GM03348 (cell line): Measurements from ENCODE around the gene BMPR2.
"Not testable (repeated sequence)": the region's sequence is repeated elsewhere in the genome, so short reads cannot be mapped to it uniquely, and the experiment has no call there.

ENCODE experiments used
- DNase-seq: peaks from one replicate; pipeline ENCODE4 v3.0.0; 2012; ENCODE audit warnings: low spot score

Gene BMPR2

DNA sequence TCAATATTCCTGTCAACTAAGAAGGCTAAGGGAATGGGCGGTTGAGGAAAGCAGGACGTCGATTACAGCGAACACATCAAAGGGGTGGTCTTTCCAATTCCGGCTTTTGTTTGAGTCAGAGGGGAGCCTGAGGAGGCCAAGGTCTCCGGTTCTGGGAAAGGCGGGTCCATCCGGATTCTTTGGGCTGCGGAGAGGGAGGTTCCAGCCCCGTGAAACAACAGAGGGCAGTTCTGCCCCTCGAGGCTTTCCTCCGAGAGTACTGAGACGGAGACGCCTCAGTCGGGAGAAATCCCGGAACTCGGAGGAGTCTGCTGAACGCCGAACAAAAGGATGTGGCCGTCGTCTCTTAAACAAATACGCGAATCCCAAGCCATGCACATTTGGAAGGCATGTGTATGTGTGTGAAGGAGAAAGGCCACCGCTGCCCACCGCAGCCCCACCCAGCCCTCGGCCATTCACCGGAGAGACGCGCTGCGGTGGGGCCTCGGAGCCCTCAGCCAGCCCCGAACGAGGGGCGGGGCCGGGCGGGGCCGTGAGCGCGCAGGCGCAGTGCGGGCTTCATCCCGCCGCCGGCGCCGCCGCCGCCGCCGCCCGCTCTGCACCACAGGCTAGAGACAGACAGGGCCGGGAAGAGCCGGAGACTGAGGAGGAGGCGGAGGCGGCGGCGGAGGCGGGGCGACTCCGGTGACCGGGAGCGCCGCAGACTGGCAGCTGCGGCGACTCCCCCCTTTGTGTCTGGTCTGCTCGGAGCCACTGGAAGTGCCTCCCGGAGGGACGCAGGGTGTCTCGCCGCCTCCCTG lies at the start of gene BMPR2:
BMPR2 (plus strand) TSS at position 719 of the 800 bp plus-strand sequence. CDS start 1,148 bp downstream, outside the sequence.
- peak; percentile 96 for DNase-seq

DNA sequence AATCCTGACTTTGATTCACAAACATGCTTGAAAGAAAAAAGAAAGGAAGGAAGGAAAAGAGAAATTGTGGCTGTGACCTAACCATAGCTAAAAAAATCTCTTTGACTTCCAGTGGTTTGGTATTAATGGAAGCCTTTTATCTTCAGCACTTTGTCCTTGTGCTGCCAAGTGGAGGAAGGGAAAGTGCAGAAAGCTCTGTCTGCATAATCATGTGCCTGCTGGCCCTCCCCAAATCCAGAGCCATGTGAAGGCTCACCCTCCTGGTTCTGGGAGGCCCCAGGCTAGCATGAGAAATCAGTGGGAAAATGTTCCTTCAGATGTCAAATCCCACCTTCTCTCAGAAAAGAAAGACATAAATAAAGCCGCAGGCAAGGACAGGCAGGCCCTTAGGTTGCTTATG lies 48.3 kb upstream of the BMPR2 start:
- DNase-seq = no peak

- DNase-seq = no peak
These were observed 40.2 kb upstream of the BMPR2 start for GRCh38 chr2:202335791-202336467.

GRCh38 chr2:202337151-202337550 lies 39.0 kb upstream of the BMPR2 start:
- no peak for DNase-seq

- DNase-seq = no peak
These were observed 38.3 kb upstream of the BMPR2 start for GRCh38 chr2:202337706-202338346.

DNA sequence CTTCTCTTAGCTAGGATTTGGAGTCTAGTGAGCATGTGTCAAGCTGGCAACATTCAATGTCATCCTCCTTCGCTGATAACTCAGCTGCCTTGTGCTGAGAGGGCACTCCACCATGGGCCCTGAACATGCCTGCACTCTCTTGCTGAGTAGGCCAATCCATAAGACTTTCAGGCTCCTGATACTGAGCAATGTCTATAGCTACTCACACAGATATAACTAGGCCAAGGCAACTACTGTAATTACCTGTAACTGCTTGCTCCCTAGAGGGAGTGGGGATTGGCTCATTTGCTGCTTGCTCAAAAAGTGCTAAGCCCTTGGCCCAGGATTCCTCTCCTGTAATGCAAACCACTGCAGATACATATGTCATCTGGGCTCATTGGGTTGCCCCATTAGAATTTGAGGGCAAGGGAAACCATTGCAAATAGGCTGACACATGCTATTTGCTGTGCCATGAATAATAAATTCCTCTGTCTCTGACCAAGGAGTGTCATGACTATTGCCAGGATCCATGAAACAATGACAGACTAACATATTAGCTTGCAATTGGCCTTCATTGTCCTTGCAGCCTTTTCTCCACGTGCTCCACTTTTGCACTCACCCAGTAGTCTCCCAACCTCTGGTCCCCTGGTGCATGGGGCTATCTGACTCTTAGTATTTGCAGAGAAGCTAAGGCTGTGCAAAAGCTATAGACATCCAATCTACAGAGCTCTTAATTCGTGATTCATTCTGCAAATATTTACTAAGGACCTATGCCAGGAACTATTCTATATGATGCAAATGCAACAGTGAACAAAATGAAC lies 36.9 kb upstream of the BMPR2 start:
- no peak for DNase-seq

DNA sequence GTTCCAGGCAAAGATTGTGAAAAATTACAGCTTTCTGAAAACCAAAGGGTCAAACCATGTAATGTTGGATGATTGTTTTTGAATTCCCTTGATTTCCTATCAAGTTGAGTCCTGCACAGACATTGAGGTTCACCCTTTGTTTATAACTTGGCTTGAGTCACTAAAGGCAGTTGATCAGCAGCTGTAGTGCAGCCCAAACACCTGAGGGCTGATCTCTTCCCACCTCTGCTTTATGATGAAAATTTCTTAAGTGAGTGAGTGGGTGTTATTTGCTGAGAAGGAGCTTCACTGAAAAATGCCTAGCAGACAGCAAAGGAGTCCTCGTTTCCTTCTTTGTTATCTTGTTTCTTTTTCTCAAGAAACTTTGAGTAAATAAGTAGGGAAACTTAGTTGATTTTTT lies 31.9 kb upstream of the BMPR2 start:
- no peak for DNase-seq

- no peak for DNase-seq
These were observed 29.9 kb upstream of the BMPR2 start for GRCh38 chr2:202346180-202346579.

DNA sequence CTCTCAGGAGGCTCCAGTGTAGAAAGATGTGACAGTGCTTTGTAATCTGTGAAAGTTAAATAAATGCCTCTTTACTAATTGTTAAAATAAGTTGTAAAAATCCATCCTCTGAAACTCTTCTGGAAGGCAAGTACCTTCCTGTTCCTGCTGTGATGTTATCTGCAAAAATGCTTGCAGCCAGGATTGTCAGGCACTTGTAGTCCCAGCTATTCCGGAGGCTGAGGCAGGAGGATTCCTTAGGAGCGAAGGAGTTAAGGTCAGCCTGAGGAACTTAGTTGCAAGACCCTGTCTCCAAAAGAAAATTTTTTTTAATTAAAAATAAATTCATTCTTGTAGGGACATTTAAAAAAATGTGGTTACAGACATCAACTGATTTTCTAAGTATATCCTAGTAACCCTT lies 22.7 kb upstream of the BMPR2 start:
- no peak for DNase-seq

DNA sequence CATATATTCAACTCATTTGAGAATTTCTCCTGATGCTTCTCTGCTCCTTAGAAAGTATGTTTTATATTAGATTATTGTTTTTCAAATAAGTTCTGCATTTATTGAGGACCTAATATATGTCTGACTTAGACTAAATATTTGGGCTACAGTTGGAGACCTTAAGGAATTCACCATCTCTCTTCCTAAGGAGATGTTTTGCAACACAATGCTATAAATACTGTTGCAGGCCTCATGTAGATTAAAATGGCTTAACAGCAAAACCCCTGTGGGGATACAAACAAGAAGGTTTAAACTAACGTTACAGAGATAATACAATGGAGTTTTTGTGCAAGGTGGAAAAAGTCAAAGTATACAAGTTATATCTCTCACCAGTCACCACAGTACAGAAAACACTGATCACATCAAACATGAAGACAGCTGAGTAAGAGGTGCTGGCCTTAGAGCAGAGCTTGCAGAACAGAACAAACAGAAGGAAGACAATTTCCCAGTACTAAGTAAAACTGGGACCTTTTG lies 20.1 kb upstream of the BMPR2 start:
- no peak for DNase-seq

GRCh38 chr2:202358924-202359323 lies 17.2 kb upstream of the BMPR2 start:
- DNase-seq = not testable (repeated sequence)

DNA sequence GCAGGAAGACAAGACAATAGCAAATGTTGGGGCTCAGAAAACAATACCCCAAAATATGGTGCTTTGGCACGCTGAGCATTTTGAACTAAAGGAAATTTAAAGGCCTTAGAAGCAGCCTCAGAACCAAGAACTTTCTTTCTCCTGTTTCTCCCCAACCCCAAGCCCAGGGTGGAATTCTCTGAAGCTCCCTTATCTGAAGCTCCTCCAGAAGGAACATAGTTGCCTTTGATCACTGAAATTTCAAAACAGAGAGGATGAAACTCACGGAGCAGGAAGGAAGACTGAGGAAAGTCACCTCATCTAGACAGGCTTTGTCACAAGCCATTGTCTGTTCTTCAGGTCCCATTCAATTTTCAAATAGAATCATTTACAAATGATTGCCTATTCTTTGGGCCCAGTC lies 15.5 kb upstream of the BMPR2 start:
- DNase-seq = no peak

- DNase-seq = peak; percentile 53
These were observed 15.0 kb upstream of the BMPR2 start for GRCh38 chr2:202361108-202361507.

GRCh38 chr2:202373490-202373889 lies 2.6 kb upstream of the BMPR2 start:
- no peak for DNase-seq

DNA sequence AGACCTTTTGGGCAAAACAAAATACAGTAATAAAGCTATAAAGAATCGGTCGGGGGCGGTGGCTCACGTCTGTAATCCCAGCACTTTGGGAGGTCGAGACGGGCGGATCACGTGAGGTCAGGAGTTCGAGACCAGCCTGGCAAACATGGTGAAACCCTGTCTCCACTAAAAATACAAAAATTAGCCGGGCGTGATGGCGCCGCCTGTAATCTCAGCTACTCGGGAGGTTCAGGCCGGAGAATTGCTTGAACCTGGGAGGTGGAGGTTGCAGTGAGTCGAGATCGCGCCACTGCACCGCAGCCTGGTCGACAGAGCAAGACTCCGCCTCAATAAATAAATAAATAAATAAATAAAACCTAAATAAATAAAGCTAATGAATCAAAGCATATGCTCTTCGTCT lies 1.7 kb upstream of the BMPR2 start:
- DNase-seq = not testable (repeated sequence)

DNA sequence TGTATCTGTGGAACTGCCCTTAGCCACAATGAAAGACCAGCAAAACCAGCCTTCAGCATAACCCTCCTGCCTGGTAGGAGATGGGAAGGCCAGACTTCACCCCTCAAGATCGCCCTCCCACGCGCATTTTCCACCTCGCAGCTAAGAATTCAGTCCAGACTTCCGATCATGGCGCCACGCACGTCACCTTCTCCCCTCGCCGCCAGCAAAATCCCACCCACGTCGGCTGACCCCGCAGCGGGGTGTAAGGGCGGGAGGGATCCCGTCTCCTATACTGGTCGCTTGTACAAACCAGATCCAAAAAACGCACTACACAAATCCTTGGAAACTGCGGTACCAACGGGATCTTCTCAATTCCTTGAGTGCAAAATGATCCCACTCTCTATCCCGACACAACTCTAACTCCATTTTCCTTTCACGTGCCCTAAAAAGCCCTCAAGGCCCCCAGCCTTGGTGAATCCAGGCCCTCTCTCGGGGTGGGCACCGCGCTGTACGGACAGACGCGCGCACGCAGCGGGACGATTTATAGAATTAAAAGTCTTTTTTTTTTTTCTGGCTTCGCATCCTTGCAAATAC lies 1.0 kb upstream of the BMPR2 start:
- DNase-seq = peak; percentile 72

- peak; percentile 54 for DNase-seq
These were observed 506 bp downstream of the BMPR2 start for GRCh38 chr2:202376460-202377206.

GRCh38 chr2:202377207-202377761 lies 1.2 kb downstream of the BMPR2 start:
- DNase-seq = peak; percentile 61

- no peak for DNase-seq
These were observed 1.9 kb downstream of the BMPR2 start for GRCh38 chr2:202378001-202378400.

GRCh38 chr2:202378662-202379358 lies 2.7 kb downstream of the BMPR2 start:
- no peak for DNase-seq
